Thyroid gland (tissue), 4 donors: ENCODE results near the gene E4F1. TPM values are rescaled to one million over a fixed set of nuclear protein-coding genes. Genes with fewer than 3 reads are reported as not detected.
A peak's percentile ranks its signal among the peaks of the same experiment; 100 is the strongest.

Experiments
- DNase-seq, 2 donors: peaks; one replicate each; pipeline ENCODE4 v3.0.0-alpha.2; 2019
- H3K27ac ChIP-seq, 3 donors: fragments of 200-600 bp; sonication (generic); 1 replicate in 2 of 3; 2 replicates in 1 of 3; pipeline ENCODE4 v1.5.1; 2016 to 2019; ENCODE audit warnings: mild to moderate bottlenecking in 1 of 3, moderate library complexity in 1 of 3
- H3K27me3 ChIP-seq: fragments of 200-600 bp; sonication (generic); one replicate; pipeline ENCODE4 v1.5.1; 2019
- H3K36me3 ChIP-seq, 2 donors: fragments of 200-600 bp; sonication (generic); one replicate each; pipeline ENCODE4 v1.5.1; 2016 to 2019
- H3K4me1 ChIP-seq, 2 donors: fragments of 200-600 bp; sonication (generic); one replicate each; pipeline ENCODE4 v1.5.1; 2017 to 2019
- H3K4me3 ChIP-seq, 3 donors: fragments of 200-600 bp; sonication (generic); replicated peaks in 1 of 3; 1 replicate in 2 of 3; 2 replicates in 1 of 3; pipeline ENCODE4 v1.5.1; 2016; ENCODE audit warnings: mild to moderate bottlenecking in 1 of 3
- H3K9me3 ChIP-seq: fragments of 200-600 bp; sonication (generic); one replicate; pipeline ENCODE4 v1.5.1; 2017
- CTCF ChIP-seq, 6 experiments: fragments of 200-600 bp in 3 of 6; fragments of 450-650 bp in 3 of 6; sonication (generic) in 3 of 6; IDR thresholded peaks; one replicate each; pipeline ENCODE4 v1.5.1; 2016 to 2019; ENCODE audit warnings: antibody characterized with exemption in 6 of 6, mild to moderate bottlenecking in 2 of 6, inconsistent platforms in 1 of 6, moderate library complexity in 1 of 6
- POLR2A ChIP-seq, 2 donors: fragments of 450-650 bp; IDR thresholded peaks; one replicate each; pipeline ENCODE4 v1.6.1; 2017; ENCODE audit warnings: antibody characterized with exemption in 2 of 2, mild to moderate bottlenecking in 2 of 2, moderate library complexity in 1 of 2
- WGBS, 2 donors: methylation state at CpG; one replicate each; pipeline ENCODE4 v1.1.5; 2017; 5-methylcytosine and 5-hydroxymethylcytosine counted together
- intact Hi-C: fragments of 100-400 bp; cut with DNase I; formaldehyde crosslinking; loops from one replicate; pipeline ENCODE4 v1.15.1; 2023
- total RNA-seq, 4 donors: library from RNA; depleted of rRNA; stranded (reverse); fragments of >200 nt; gene quantifications; one replicate each; pipeline ENCODE4 v1.2.3, GENCODE V29; 2016

Gene E4F1
- total RNA-seq, 4 donors from 2014 or later, result 35.3 to 55.7 (median 41.3) TPM

GRCh38 chr16:2204416-2205103 lies 18.8 kb upstream of the E4F1 start:
- Histone ChIP-seq H3K4me1 (peaks cover 12 to 14% of the 10 kb centered on the region in 2 donors), H3K27ac (peak overlapping the region; percentile 99), H3K9me3 (no peaks in the 10 kb centered on the region), H3K4me3 (peak overlapping the region; percentile 75 to 92 (median 90)), H3K27me3 (no peaks in the 10 kb centered on the region), H3K36me3 (peaks cover 17 to 20% of the 10 kb centered on the region in 2 donors)
- intact Hi-C loops, result no loop called here
- DNase-seq, result no peak
- WGBS, 2 donors, result 78 to 79% methylated on average over 13 of the region's 13 CpGs
- TF ChIP-seq CTCF (IDR thresholded peaks at IDR 0.05), result no peak
- no peak for TF ChIP-seq POLR2A (IDR thresholded peaks at IDR 0.05)

GRCh38 chr16:2205104-2205966 lies 18.1 kb upstream of the E4F1 start, which contains the start of gene MLST8:
Gene MLST8, plus strand, starts transcription at chr16:2205454. Its CDS starts 632 bp downstream, at chr16:2206086.
- intact Hi-C loops, result no loop called here
- peaks cover 12 to 14% of the 10 kb centered on the region in 2 donors for H3K4me1 ChIP-seq
- no peaks in the 10 kb centered on the region for H3K9me3 ChIP-seq
- WGBS, 2 donors, result 0 to 2% methylated on average over 15 to 19 of the region's 93 CpGs
- H3K4me3 ChIP-seq, result peak within 1 kb of the TSS; percentile 75 to 92 (median 90)
- peak within 1 kb of the TSS; percentile 99 for H3K27ac ChIP-seq
- peaks cover 17 to 20% of the 10 kb centered on the region in 2 donors for H3K36me3 ChIP-seq
- H3K27me3 ChIP-seq, result no peaks in the 10 kb centered on the region
- TF ChIP-seq CTCF (IDR thresholded peaks at IDR 0.05), result peak in 1 of 6 experiments; percentile 17
- TF ChIP-seq POLR2A (IDR thresholded peaks at IDR 0.05), result peak; percentile 46 to 78
- DNase-seq, result peak; percentile 81 to 85

GRCh38 chr16:2205967-2206313 lies 17.5 kb upstream of the E4F1 start:
- intact Hi-C loops, result no loop called here
- no peak for DNase-seq
- Histone ChIP-seq H3K9me3 (no peaks in the 10 kb centered on the region), H3K4me1 (peaks cover 12 to 14% of the 10 kb centered on the region in 2 donors), H3K4me3 (peak overlapping the region; percentile 75 to 92 (median 90)), H3K27ac (peak overlapping the region; percentile 99), H3K27me3 (no peaks in the 10 kb centered on the region), H3K36me3 (peaks cover 17 to 20% of the 10 kb centered on the region in 2 donors)
- no peak for TF ChIP-seq CTCF (IDR thresholded peaks at IDR 0.05)
- no peak for TF ChIP-seq POLR2A (IDR thresholded peaks at IDR 0.05)
- WGBS, 2 donors, result 0% methylated on average over 1 of the region's 16 CpGs; no CpG with 5 or more reads in 1 of the 2 donors

- intact Hi-C loops, result no loop called here
- H3K27me3 ChIP-seq, result no peaks in the 10 kb centered on the region
- peaks cover 17 to 20% of the 10 kb centered on the region in 2 donors for H3K36me3 ChIP-seq
- no peak for TF ChIP-seq POLR2A (IDR thresholded peaks at IDR 0.05)
- no peak for TF ChIP-seq CTCF (IDR thresholded peaks at IDR 0.05)
- H3K27ac ChIP-seq, result peak overlapping the region in 2 of 3 donors; percentile 99
- DNase-seq, result no peak
- H3K9me3 ChIP-seq, result no peaks in the 10 kb centered on the region
- WGBS, 2 donors, result 86 to 89% methylated on average over 16 to 18 of the region's 18 CpGs
- H3K4me1 ChIP-seq, result peaks cover 13 to 14% of the 10 kb centered on the region in 2 donors
- H3K4me3 ChIP-seq, result peak overlapping the region in 2 of 3 donors; percentile 75 to 92
Observed at GRCh38 chr16:2206420-2206779, 17.0 kb upstream of the E4F1 start.
